ENCODE results near the gene RPLP1.

DNA sequence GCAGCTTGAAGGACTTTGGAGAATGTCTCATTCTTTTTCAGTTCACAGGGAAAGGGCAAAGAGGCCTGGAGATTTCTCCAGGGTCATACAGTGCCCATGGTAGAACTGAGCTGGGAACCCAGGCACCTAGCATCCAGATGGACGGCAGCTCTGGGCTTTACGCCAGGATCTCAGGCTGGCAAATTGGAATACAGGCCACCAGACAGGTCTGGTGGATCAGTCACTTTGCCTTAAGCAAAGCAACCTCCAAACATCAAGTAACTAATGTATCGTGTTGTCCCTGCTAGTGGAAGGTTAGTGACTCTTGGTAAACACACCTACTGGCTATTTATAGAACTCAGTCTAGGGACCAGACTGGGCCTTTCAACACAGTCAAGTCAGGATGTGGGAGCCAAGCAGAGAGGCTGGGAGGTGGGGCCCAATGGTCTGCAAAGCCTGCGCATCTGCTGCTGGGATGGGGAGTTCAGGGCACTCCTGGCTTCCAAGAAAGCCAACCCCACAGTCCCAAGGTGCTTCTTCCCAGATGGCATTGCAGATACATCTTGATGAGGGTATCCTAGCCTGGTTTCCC lies 30.2 kb downstream of the RPLP1 start:
- TF ChIP-seq, protein P1, sequence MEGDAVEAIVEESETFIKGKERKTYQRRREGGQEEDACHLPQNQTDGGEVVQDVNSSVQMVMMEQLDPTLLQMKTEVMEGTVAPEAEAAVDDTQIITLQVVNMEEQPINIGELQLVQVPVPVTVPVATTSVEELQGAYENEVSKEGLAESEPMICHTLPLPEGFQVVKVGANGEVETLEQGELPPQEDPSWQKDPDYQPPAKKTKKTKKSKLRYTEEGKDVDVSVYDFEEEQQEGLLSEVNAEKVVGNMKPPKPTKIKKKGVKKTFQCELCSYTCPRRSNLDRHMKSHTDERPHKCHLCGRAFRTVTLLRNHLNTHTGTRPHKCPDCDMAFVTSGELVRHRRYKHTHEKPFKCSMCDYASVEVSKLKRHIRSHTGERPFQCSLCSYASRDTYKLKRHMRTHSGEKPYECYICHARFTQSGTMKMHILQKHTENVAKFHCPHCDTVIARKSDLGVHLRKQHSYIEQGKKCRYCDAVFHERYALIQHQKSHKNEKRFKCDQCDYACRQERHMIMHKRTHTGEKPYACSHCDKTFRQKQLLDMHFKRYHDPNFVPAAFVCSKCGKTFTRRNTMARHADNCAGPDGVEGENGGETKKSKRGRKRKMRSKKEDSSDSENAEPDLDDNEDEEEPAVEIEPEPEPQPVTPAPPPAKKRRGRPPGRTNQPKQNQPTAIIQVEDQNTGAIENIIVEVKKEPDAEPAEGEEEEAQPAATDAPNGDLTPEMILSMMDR (IDR thresholded peaks at IDR 0.05; ENCODE audit: low read depth, low read length), result no peak
- TF ChIP-seq POLR2A (IDR thresholded peaks at IDR 0.05; ENCODE audit: extremely low read depth, insufficient read length), result no peak
- TF ChIP-seq, protein P2, sequence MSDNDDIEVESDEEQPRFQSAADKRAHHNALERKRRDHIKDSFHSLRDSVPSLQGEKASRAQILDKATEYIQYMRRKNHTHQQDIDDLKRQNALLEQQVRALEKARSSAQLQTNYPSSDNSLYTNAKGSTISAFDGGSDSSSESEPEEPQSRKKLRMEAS (IDR thresholded peaks at IDR 0.05; ENCODE audit: low read depth, low read length), result no peak

Data from NB4 (cell line).